Measurements from ENCODE around the gene GPR17. TPM values are rescaled to one million over a fixed set of nuclear protein-coding genes. Genes with fewer than 3 reads are reported as not detected.

The GPR17 gene, protein sequence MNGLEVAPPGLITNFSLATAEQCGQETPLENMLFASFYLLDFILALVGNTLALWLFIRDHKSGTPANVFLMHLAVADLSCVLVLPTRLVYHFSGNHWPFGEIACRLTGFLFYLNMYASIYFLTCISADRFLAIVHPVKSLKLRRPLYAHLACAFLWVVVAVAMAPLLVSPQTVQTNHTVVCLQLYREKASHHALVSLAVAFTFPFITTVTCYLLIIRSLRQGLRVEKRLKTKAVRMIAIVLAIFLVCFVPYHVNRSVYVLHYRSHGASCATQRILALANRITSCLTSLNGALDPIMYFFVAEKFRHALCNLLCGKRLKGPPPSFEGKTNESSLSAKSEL
- under 1 TPM in 3 of 7 donors, not detected in 4; 0.22 to 0.79 (median 0.23) TPM for total RNA-seq
- polyA plus RNA-seq, result 1 to 10 TPM in 1 of 3 donors, under 1 TPM in 2; 0.09 to 1.9 (median 0.26) TPM
- long read RNA-seq, donor 1, partial matches to known transcripts, result 0 of 1 reads
- long read RNA-seq, donor 1, other reads (novel, unspliced or antisense), result 0 of 1 reads
- long read RNA-seq, donor 2, result 0 reads

DNA sequence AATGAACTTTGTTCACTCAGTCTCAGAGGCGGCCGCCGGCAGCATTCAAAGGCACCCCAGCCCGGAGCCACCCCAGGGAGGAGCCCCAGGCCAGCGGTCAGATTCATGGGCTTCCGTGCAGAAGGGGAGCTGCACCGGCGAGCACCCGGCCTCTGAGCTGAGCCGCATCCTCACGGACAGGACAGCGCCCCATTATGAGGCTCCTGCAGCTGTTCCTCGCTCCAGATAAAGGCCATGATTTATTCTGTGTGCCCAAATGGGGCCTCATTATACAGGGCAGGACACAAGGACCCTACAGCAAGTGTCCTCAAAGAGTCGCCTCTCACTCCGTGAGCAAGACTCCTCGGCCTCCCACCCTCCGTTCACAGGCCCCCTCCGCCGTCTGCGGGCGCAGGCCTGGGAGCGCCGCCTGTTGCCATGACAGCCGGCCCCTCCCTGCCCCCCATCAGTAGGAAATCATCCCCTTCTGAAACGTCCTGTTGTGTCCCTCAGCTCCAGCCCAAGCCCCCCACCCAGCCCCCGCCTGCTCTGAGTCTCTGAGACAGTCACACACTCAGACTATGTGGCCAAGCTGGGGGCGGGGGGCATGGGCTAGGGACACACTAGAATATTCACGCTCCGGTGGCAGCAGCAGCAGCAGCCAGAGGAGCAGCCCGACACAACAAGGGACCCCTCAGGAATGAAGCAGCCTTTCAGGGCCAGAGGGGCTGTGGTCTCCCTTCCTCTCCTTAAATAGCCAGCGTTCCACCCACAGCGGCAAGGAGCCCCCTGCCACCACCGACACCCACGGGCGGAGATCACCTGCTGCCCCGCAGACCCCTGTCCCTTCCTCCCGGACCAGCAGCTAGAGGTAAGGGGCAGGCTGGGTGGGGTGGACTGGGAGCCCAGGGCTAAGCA lies at the start of gene GPR17:
Gene GPR17 (plus strand): TSS at position 759 of the 897 bp plus-strand sequence. CDS start 4,583 bp downstream, outside the sequence.
- H3K4me1 ChIP-seq, result peaks cover 40 to 84% (median 67%) of the 10 kb centered on the region in 6 donors
- H3K4me3 ChIP-seq, result no peak within 1 kb of the TSS
- H3K36me3 ChIP-seq, result peaks cover 0 to 15% (median 0%) of the 10 kb centered on the region in 6 donors
- no peaks in the 10 kb centered on the region for H3K9me3 ChIP-seq
- H3K27me3 ChIP-seq (replicated peaks in 1 of 7), result no peaks in the 10 kb centered on the region
- 84 to 94% (median 92%) methylated on average over 25 to 37 of the region's 37 CpGs for WGBS, 5 donors
- intact Hi-C loops (cut with DNase I; ENCODE audit: low total_unique reads), result loop anchor here (10.0 kb wide), 1 partner anchor 51 kb away; no protein-coding TSS in a partner anchor
- DNase-seq, result peak; percentile 74
- H3K27ac ChIP-seq, result peak within 1 kb of the TSS in 7 of 8 donors; percentile 38 to 96 (median 55)
- TF ChIP-seq POLR2A (IDR thresholded peaks at IDR 0.05) (no peak), POLR2AphosphoS5 (IDR thresholded peaks at IDR 0.05) (no peak)
- TF ChIP-seq, protein P1, sequence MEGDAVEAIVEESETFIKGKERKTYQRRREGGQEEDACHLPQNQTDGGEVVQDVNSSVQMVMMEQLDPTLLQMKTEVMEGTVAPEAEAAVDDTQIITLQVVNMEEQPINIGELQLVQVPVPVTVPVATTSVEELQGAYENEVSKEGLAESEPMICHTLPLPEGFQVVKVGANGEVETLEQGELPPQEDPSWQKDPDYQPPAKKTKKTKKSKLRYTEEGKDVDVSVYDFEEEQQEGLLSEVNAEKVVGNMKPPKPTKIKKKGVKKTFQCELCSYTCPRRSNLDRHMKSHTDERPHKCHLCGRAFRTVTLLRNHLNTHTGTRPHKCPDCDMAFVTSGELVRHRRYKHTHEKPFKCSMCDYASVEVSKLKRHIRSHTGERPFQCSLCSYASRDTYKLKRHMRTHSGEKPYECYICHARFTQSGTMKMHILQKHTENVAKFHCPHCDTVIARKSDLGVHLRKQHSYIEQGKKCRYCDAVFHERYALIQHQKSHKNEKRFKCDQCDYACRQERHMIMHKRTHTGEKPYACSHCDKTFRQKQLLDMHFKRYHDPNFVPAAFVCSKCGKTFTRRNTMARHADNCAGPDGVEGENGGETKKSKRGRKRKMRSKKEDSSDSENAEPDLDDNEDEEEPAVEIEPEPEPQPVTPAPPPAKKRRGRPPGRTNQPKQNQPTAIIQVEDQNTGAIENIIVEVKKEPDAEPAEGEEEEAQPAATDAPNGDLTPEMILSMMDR (IDR thresholded peaks at IDR 0.05 in 8 of 11, conservative IDR thresholded peaks at IDR 0.05 in 3 of 11), result no peak

DNA sequence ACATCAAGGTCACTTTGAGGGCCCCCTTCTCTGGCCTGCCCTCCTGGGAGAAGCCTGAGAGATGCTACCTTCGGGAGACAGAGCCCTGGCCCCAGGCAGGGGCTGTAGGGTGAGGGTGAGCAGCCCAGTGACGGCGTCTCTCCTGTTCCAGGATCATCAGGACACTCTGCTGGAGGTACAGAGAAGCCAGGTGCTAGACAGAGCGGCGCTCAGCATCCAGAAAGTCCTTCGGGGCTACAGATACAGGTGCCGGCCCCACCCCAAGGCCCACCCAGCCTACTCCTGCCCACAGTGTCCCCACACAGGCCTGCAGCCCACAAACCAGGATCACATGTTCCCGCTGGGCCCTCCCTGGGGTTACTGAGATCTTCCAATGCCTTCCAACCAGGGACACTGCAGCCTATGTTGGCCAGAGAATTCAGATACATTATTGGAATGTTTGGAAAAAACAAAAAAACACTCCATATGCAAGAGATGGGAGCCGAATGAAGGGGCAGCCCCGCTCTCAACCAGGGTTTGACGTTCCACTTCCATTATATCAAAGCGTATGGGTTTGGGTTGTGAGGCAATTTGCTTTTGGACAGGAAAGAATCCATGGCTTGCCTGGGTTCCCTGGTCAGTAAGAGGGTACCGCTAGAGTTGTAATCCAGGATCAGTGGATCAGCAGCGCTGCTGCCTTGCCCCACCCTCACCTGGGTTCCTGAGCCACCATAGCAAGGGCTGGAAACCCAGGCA lies 49.5 kb upstream of the GPR17 start:
- Histone ChIP-seq H3K4me1 (peaks cover 0 to 5% (median 4%) of the 10 kb centered on the region in 6 donors), H3K36me3 (no peaks in the 10 kb centered on the region), H3K27ac (no peak overlapping the region), H3K9me3 (no peaks in the 10 kb centered on the region), H3K27me3 (replicated peaks in 1 of 7) (no peaks in the 10 kb centered on the region), H3K4me3 (no peak overlapping the region)
- TF ChIP-seq POLR2AphosphoS5 (IDR thresholded peaks at IDR 0.05), result no peak
- no peak for TF ChIP-seq POLR2A (IDR thresholded peaks at IDR 0.05)
- TF ChIP-seq, protein P1 (IDR thresholded peaks at IDR 0.05 in 8 of 11, conservative IDR thresholded peaks at IDR 0.05 in 3 of 11), result no peak
- DNase-seq, result peak; percentile 44
- intact Hi-C loops (cut with DNase I; ENCODE audit: low total_unique reads), result loop anchor here (10.0 kb wide), 1 partner anchor 48 kb away; the partner anchor contains the start of gene GPR17
- WGBS, 5 donors, result 91 to 97% (median 95%) methylated on average over 10 to 14 of the region's 14 CpGs

DNA sequence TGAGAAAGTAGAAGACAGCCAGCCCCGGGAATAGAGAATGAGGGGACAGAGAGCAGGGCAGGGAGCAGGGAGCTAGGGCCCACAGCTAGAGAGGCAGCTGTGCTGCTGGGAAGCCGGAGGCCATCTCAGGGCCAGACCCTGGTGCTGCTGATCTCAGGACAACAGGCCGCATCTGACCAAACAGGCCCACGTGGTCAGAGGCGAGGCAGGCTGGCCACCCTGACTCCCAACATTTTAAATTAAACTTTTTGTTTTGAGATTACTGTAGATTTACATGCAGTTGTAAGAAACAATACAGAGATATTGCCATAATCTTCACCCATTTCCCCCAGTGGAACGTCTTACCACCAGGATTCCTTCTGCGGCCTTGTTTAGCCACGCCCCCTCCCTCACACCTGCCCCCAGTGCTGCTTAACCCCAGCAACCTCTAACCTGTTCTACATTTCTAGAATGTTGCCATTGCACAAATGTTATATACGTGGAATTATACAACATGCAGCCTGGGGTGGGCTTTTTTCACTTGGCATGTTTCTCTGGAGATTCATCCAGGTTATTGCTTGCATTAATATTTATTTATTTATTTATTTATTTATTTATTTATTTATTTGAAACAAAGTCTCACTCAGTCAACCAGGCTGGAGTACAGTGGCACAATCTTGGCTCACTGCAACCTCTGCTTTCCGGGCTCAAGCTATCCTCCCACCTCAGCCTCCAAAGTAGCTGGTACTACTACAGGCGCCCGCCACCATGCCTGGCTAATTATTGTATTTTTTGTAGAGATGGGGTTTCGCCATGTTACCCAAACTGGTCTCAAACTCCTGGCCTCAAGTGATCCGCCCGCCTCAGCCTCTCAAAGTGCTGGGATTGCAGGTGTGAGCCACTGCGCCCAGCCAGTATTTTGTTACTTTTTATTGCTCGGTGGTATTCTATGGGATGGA lies 48.6 kb upstream of the GPR17 start:
- peaks cover 0 to 4% (median 0%) of the 10 kb centered on the region in 8 donors for H3K9me3 ChIP-seq
- WGBS, 5 donors, result 88 to 90% (median 89%) methylated on average over 17 of the region's 17 CpGs
- no peaks in the 10 kb centered on the region for H3K27me3 ChIP-seq (replicated peaks in 1 of 7)
- no peaks in the 10 kb centered on the region for H3K4me1 ChIP-seq
- intact Hi-C loops (cut with DNase I; ENCODE audit: low total_unique reads), result loop anchor here (10.0 kb wide), 1 partner anchor 47 kb away; the partner anchor contains the start of gene GPR17
- H3K4me3 ChIP-seq, result no peak overlapping the region
- TF ChIP-seq, protein P1 (IDR thresholded peaks at IDR 0.05 in 8 of 11, conservative IDR thresholded peaks at IDR 0.05 in 3 of 11), result no peak
- no peak for TF ChIP-seq POLR2A (IDR thresholded peaks at IDR 0.05)
- no peak for TF ChIP-seq POLR2AphosphoS5 (IDR thresholded peaks at IDR 0.05)
- no peak overlapping the region for H3K27ac ChIP-seq
- DNase-seq, result peak; percentile 66
- H3K36me3 ChIP-seq, result no peaks in the 10 kb centered on the region

Measured in spleen (tissue), 13 donors.